Mesenchymal stem cell (in vitro differentiated cells and primary cell): ENCODE data around the gene RREB1.

Experiments used
- DNase-seq: peaks from one replicate; pipeline ENCODE4 v3.0.0-alpha.2; 2013
- H2AFZ ChIP-seq: one replicate; pipeline ENCODE4 v1.6.1; 2013; ENCODE audit warnings: low read depth, mild to moderate bottlenecking, control low read depth, inconsistent platforms, low read length, moderate library complexity
- H2AK5ac ChIP-seq: 2 replicates; pipeline ENCODE4 v1.6.1; 2013; ENCODE audit warnings: low read length, moderate library complexity, mild to moderate bottlenecking, inconsistent platforms; ENCODE audit not compliant: severe bottlenecking
- H2BK120ac ChIP-seq: one replicate; pipeline ENCODE4 v1.6.1; 2013; ENCODE audit warnings: low read depth, mild to moderate bottlenecking, inconsistent platforms, low read length, moderate library complexity
- H2BK12ac ChIP-seq, 2 experiments: one replicate each; pipeline ENCODE4 v1.6.1; 2013; ENCODE audit warnings: inconsistent platforms in 2 of 2, low read length in 2 of 2, mild to moderate bottlenecking in 2 of 2, moderate library complexity in 2 of 2, control low read depth in 1 of 2
- H2BK15ac ChIP-seq: one replicate; pipeline ENCODE4 v1.6.1; 2013; ENCODE audit warnings: mild to moderate bottlenecking, low read depth, inconsistent platforms; ENCODE audit not compliant: poor library complexity, severe bottlenecking
- H2BK5ac ChIP-seq: 2 replicates; pipeline ENCODE4 v1.6.1; 2013; ENCODE audit warnings: low read depth, mild to moderate bottlenecking, low read length, control low read depth, inconsistent platforms; ENCODE audit not compliant: poor library complexity, severe bottlenecking
- H3K14ac ChIP-seq, 2 experiments: one replicate each; pipeline ENCODE4 v1.6.1; 2013; ENCODE audit warnings: inconsistent platforms in 2 of 2, low read length in 2 of 2, control low read depth in 1 of 2, mild to moderate bottlenecking in 1 of 2, moderate library complexity in 1 of 2
- H3K18ac ChIP-seq, 2 experiments: one replicate each; pipeline ENCODE4 v1.6.1; 2013; ENCODE audit warnings: inconsistent platforms in 2 of 2, low read length in 2 of 2, control low read depth in 1 of 2, low read depth in 1 of 2, mild to moderate bottlenecking in 1 of 2
- H3K23ac ChIP-seq, 2 experiments: one replicate each; pipeline ENCODE4 v1.6.1; 2013; ENCODE audit warnings: inconsistent platforms in 2 of 2, low read length in 2 of 2, mild to moderate bottlenecking in 2 of 2, moderate library complexity in 2 of 2, control low read depth in 1 of 2
- H3K27ac ChIP-seq: 2 replicates; pipeline ENCODE4 v1.5.1; 2013; ENCODE audit warnings: mild to moderate bottlenecking, moderate library complexity, low read length, control low read depth, inconsistent platforms; ENCODE audit not compliant: poor library complexity, severe bottlenecking
- H3K27me3 ChIP-seq, 2 experiments: 2 replicates each; pipeline versions ENCODE4 v1.6.1 to v1.7.0; 2013; ENCODE audit warnings: low read length in 2 of 2, mild to moderate bottlenecking in 2 of 2, moderate library complexity in 2 of 2, control low read depth in 1 of 2, inconsistent platforms in 1 of 2; ENCODE audit not compliant: control insufficient read depth in 1 of 2, insufficient read depth in 1 of 2
- H3K36me3 ChIP-seq, 2 experiments: 2 replicates each; pipeline versions ENCODE4 v1.6.1 to v1.7.0; 2013; ENCODE audit warnings: low read length in 2 of 2, control low read depth in 1 of 2, inconsistent platforms in 1 of 2, low read depth in 1 of 2, mild to moderate bottlenecking in 1 of 2; ENCODE audit not compliant: insufficient read depth in 2 of 2, control insufficient read depth in 1 of 2
- H3K4ac ChIP-seq, 2 experiments: one replicate each; pipeline ENCODE4 v1.6.1; 2013; ENCODE audit warnings: inconsistent platforms in 2 of 2, low read length in 2 of 2, mild to moderate bottlenecking in 2 of 2, moderate library complexity in 2 of 2, control low read depth in 1 of 2, low read depth in 1 of 2
- H3K4me1 ChIP-seq: 2 replicates; pipeline ENCODE4 v1.6.1; 2013; ENCODE audit warnings: low read depth, low read length, control low read depth; ENCODE audit not compliant: control insufficient read depth, insufficient read depth
- H3K4me2 ChIP-seq: 2 replicates; pipeline ENCODE4 v1.6.1; 2013; ENCODE audit warnings: low read length, mild to moderate bottlenecking, inconsistent platforms; ENCODE audit not compliant: poor library complexity, severe bottlenecking
- H3K4me3 ChIP-seq, 2 experiments: 2 replicates each; pipeline versions ENCODE4 v1.5.1 to v1.7.0; 2013; ENCODE audit warnings: low read length in 2 of 2, mild to moderate bottlenecking in 2 of 2, control low read depth in 1 of 2, low read depth in 1 of 2; ENCODE audit not compliant: insufficient read depth in 1 of 2
- H3K79me1 ChIP-seq: replicated peaks from 2 replicates; pipeline ENCODE4 v1.6.1; 2013; ENCODE audit warnings: mild to moderate bottlenecking, control low read depth, low read length, inconsistent platforms; ENCODE audit not compliant: poor library complexity, severe bottlenecking
- H3K9ac ChIP-seq: 2 replicates; pipeline ENCODE4 v1.7.0; 2013; ENCODE audit warnings: mild to moderate bottlenecking, low read length, moderate library complexity
- H3K9me3 ChIP-seq: 2 replicates; pipeline ENCODE4 v1.7.0; 2013; ENCODE audit warnings: mild to moderate bottlenecking, low read length; ENCODE audit not compliant: control insufficient read depth
- H4K8ac ChIP-seq: one replicate; pipeline ENCODE4 v1.6.1; 2013; ENCODE audit warnings: inconsistent platforms, mild to moderate bottlenecking, low read length, moderate library complexity
- H4K91ac ChIP-seq: one replicate; pipeline ENCODE4 v1.6.1; 2013; ENCODE audit warnings: mild to moderate bottlenecking, low read length, inconsistent platforms
- WGBS: methylation state at CpG from one replicate; pipeline ENCODE4 v1.1.7; 2013; ENCODE audit warnings: mixed read lengths; 5-methylcytosine and 5-hydroxymethylcytosine counted together

Gene RREB1

DNA sequence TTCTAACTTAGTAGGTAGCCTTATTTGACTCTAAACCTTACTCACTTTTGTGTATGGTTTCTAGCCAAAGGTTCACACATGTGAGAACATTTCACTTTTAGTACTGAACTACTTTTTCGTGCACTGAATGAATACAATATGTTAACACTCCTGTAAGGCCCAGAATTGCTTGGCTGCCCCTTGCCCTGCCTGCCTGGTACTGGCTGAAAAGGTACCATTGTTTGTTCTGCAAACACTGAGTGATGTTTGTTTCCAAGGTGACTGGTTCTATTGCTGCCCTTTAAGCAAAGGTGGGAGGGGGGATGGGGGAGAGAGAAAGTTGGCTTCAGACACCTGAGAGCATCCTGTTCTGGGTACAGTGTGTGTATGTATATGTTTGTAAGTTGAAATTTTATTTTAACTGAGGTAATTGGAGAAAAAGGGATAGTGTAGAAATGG lies 31.2 kb downstream of the RREB1 start:
- Histone ChIP-seq H2BK15ac (no peak overlapping the region), H2BK5ac (no peak overlapping the region), H3K14ac (no peak overlapping the region), H3K27ac (no peak overlapping the region), H3K23ac (peak overlapping the region in 1 of 2 experiments; percentile 29), H3K79me1 (peaks cover 12% of the 10 kb centered on the region), H2AK5ac (no peak overlapping the region), H3K4me1 (peaks cover 19% of the 10 kb centered on the region), H2AFZ (no peak overlapping the region), H3K18ac (no peak overlapping the region), H3K9ac (peak overlapping the region; percentile 83), H3K27me3 (no peaks in the 10 kb centered on the region), H3K9me3 (no peaks in the 10 kb centered on the region), H2BK12ac (no peak overlapping the region), H4K8ac (no peak overlapping the region), H2BK120ac (no peak overlapping the region), H3K36me3 (peaks cover 0 to 5% of the 10 kb centered on the region in 2 experiments), H4K91ac (no peak overlapping the region), H3K4me3 (no peak overlapping the region), H3K4me2 (no peak overlapping the region), H3K4ac (no peak overlapping the region)
- no peak for DNase-seq
- 75% methylated on average over 1 of the region's 1 CpG for WGBS

GRCh38 chr6:7139835-7140470 lies 32.2 kb downstream of the RREB1 start:
- peaks cover 10% of the 10 kb centered on the region for H3K79me1 ChIP-seq
- H3K9ac ChIP-seq: peak overlapping the region; percentile 93
- H3K4me2 ChIP-seq: no peak overlapping the region
- no peak for DNase-seq
- no peak overlapping the region for H3K23ac ChIP-seq
- no peak overlapping the region for H2BK15ac ChIP-seq
- H2AFZ ChIP-seq: no peak overlapping the region
- WGBS: 97% methylated on average over 6 of the region's 7 CpGs
- no peak overlapping the region for H4K91ac ChIP-seq
- H3K18ac ChIP-seq: no peak overlapping the region
- H3K27ac ChIP-seq: no peak overlapping the region
- no peak overlapping the region for H2AK5ac ChIP-seq
- peak overlapping the region in 1 of 2 experiments; percentile 81 for H3K4me3 ChIP-seq
- no peak overlapping the region for H2BK120ac ChIP-seq
- peaks cover 0 to 5% of the 10 kb centered on the region in 2 experiments for H3K36me3 ChIP-seq
- H2BK5ac ChIP-seq: no peak overlapping the region
- H3K9me3 ChIP-seq: no peaks in the 10 kb centered on the region
- H3K27me3 ChIP-seq: no peaks in the 10 kb centered on the region
- no peak overlapping the region for H3K4ac ChIP-seq
- peaks cover 19% of the 10 kb centered on the region for H3K4me1 ChIP-seq
- no peak overlapping the region for H3K14ac ChIP-seq
- H4K8ac ChIP-seq: no peak overlapping the region
- H2BK12ac ChIP-seq: no peak overlapping the region

DNA sequence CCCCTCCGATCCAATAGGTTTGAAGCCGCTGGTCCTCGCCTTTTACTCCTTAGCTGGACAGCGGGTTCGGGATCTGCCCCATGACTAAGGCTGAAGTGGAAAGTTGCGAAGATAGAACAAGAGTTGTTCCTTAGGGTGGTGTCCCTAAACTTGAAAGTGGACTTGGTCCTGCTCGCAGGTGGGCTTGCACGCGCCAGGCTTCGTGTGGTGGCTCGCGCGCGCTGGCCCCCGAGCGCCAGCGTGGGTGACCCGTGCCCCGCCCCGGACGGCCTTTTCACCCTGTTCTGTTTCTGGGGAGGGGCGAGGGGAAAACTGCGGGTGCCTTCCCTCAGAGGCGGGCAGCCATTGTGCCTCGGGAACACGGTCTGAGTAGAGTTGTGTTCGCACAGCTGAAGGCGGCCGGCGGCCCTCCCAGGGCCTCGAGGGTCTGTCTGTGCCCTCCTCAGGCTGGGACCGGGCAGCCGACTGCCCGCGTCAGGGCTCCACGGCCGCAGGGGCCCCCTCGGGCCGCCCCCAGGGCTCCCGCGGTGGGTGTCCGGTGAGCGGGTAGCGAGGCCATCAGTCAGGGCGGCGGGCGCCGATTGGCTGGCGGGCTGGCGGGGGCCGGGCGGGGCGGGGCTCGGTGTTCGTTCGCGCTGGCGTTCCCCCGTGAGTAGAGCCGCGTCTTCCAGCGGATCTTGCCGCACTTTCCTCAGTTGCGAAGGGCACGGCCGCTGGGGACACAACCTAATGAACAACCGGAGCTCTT lies 33.0 kb downstream of the RREB1 start:
- Histone ChIP-seq H3K9me3 (no peaks in the 10 kb centered on the region), H3K18ac (peak overlapping the region; percentile 95 to 96), H3K36me3 (peaks cover 0 to 5% of the 10 kb centered on the region in 2 experiments), H3K4me3 (peak overlapping the region; percentile 68 to 81), H3K79me1 (peaks cover 9% of the 10 kb centered on the region), H3K4ac (peak overlapping the region; percentile 60 to 89), H2BK12ac (peak overlapping the region in 1 of 2 experiments; percentile 81), H3K23ac (peak overlapping the region in 1 of 2 experiments; percentile 92), H3K27me3 (no peaks in the 10 kb centered on the region), H2BK5ac (peak overlapping the region; percentile 68), H2BK120ac (peak overlapping the region; percentile 29), H3K4me1 (peaks cover 21% of the 10 kb centered on the region), H3K4me2 (peak overlapping the region; percentile 83), H2AFZ (peak overlapping the region; percentile 85), H4K8ac (peak overlapping the region; percentile 95), H3K27ac (peak overlapping the region; percentile 83), H3K14ac (peak overlapping the region in 1 of 2 experiments; percentile 46), H2AK5ac (peak overlapping the region; percentile 31), H3K9ac (peak overlapping the region; percentile 93), H2BK15ac (peak overlapping the region; percentile 57), H4K91ac (peak overlapping the region; percentile 19)
- peak; percentile 78 for DNase-seq
- 7% methylated on average over 52 of the region's 67 CpGs for WGBS

DNA sequence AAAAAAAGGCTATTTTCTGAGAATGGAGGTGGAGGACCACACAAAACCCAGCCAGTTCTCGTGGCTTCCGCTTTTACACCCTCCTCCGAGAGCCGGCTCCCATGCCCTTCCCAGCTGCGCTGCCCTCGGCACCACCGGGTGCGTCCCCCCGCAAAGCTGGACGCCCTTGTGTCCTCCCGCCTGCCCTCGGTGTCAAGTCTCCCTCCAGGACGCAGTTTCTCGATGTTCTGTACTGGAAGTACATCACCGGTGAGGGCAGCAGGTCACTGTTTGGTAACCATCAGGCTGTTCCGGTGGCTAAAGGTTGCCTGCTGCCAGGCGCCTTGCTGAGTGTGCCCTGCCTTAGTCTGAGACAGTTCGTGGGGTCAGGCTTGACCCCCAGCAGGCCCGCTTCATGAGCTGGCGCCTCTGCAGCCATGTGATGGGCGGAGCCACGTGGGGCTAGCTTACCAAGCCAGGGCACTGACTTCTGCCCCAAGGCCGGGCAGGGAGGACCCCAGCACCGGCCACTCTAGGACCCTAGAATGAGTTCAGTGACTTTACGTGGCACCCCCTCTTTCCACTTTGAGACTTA lies 34.6 kb downstream of the RREB1 start:
- Histone ChIP-seq H4K8ac (peak overlapping the region; percentile 85), H2BK5ac (no peak overlapping the region), H2BK12ac (peak overlapping the region in 1 of 2 experiments; percentile 51), H2BK120ac (no peak overlapping the region), H3K79me1 (peaks cover 5% of the 10 kb centered on the region), H3K14ac (no peak overlapping the region), H3K4me3 (no peak overlapping the region), H2BK15ac (no peak overlapping the region), H3K4me2 (no peak overlapping the region), H3K4ac (peak overlapping the region in 1 of 2 experiments; percentile 35), H3K36me3 (peaks cover 0 to 5% of the 10 kb centered on the region in 2 experiments), H3K27me3 (no peaks in the 10 kb centered on the region), H2AFZ (no peak overlapping the region), H2AK5ac (peak overlapping the region; percentile 18), H3K23ac (no peak overlapping the region), H4K91ac (peak overlapping the region; percentile 57), H3K9ac (peak overlapping the region; percentile 93), H3K9me3 (no peaks in the 10 kb centered on the region), H3K27ac (no peak overlapping the region), H3K4me1 (peaks cover 25% of the 10 kb centered on the region), H3K18ac (peak overlapping the region in 1 of 2 experiments; percentile 41)
- no peak for DNase-seq
- 98% methylated on average over 24 of the region's 25 CpGs for WGBS
